DND-41 (cell line): ENCODE data around the gene BZW2.

Source experiments
- ATAC-seq: fragments of 200-7000 bp; cut with Tn5 transposase; 3 replicates; pipeline ENCODE4 v1.9.1; 2021; ENCODE audit warnings: low read depth; ENCODE audit not compliant: insufficient read depth
- DNase-seq: peaks from one replicate; pipeline ENCODE4 v3.0.0-alpha.2; 2020
- H2AFZ ChIP-seq: 2 replicates; pipeline ENCODE4 v1.6.0; 2012; ENCODE audit warnings: low read depth, low read length
- H3K27ac ChIP-seq: 2 replicates; pipeline ENCODE4 v1.5.1; 2012; ENCODE audit warnings: low read length, inconsistent platforms
- H3K27me3 ChIP-seq: fragments of 200-600 bp; sonication (generic); 2 replicates; pipeline ENCODE4 v1.6.0; 2012; ENCODE audit warnings: low read length, mild to moderate bottlenecking, inconsistent platforms; ENCODE audit not compliant: insufficient read depth, poor library complexity
- H3K36me3 ChIP-seq: 2 replicates; pipeline ENCODE4 v1.5.1; 2012; ENCODE audit warnings: low read length, inconsistent platforms; ENCODE audit not compliant: insufficient read depth
- H3K4me1 ChIP-seq: 2 replicates; pipeline ENCODE4 v1.5.1; 2012; ENCODE audit warnings: mild to moderate bottlenecking, low read length; ENCODE audit not compliant: insufficient read depth
- H3K4me2 ChIP-seq: 2 replicates; pipeline ENCODE4 v1.6.0; 2012; ENCODE audit warnings: mild to moderate bottlenecking, moderate library complexity, low read length, inconsistent platforms; ENCODE audit not compliant: insufficient read depth
- H3K4me3 ChIP-seq, 2 experiments: fragments of 200-600 bp in 1 of 2; shearing (Covaris generic) in 1 of 2; 2 replicates each; pipeline ENCODE4 v1.5.1; 2012 to 2016; ENCODE audit warnings: inconsistent platforms in 2 of 2, low read length in 2 of 2, mild to moderate bottlenecking in 2 of 2, low read depth in 1 of 2, moderate library complexity in 1 of 2
- H3K79me2 ChIP-seq: 2 replicates; pipeline ENCODE4 v1.6.0; 2012; ENCODE audit warnings: low read length, inconsistent platforms; ENCODE audit not compliant: insufficient read depth
- H3K9ac ChIP-seq: 2 replicates; pipeline ENCODE4 v1.6.0; 2012; ENCODE audit warnings: low read depth, mild to moderate bottlenecking, inconsistent platforms, low read length, moderate library complexity
- H3K9me3 ChIP-seq: 2 replicates; pipeline ENCODE4 v1.5.1; 2012; ENCODE audit warnings: low read length, moderate library complexity, mild to moderate bottlenecking, inconsistent platforms; ENCODE audit not compliant: insufficient read depth, severe bottlenecking
- H4K20me1 ChIP-seq: 2 replicates; pipeline ENCODE4 v1.6.0; 2012; ENCODE audit warnings: low read length; ENCODE audit not compliant: insufficient read depth
- EZH2 ChIP-seq: IDR thresholded peaks from 3 replicates; pipeline ENCODE4 v1.6.1; 2012; ENCODE audit warnings: borderline replicate concordance, low read depth, mild to moderate bottlenecking, moderate library complexity, low read length, inconsistent platforms; ENCODE audit not compliant: severe bottlenecking
- TF ChIP-seq, protein P1 (sequence below): IDR thresholded peaks from 2 replicates; pipeline ENCODE4 v1.5.1; 2012; ENCODE audit warnings: borderline replicate concordance, low read length, moderate library complexity, mild to moderate bottlenecking; ENCODE audit not compliant: poor library complexity, severe bottlenecking; ENCODE audit errors: extremely low read depth

The BZW2 gene

DNA sequence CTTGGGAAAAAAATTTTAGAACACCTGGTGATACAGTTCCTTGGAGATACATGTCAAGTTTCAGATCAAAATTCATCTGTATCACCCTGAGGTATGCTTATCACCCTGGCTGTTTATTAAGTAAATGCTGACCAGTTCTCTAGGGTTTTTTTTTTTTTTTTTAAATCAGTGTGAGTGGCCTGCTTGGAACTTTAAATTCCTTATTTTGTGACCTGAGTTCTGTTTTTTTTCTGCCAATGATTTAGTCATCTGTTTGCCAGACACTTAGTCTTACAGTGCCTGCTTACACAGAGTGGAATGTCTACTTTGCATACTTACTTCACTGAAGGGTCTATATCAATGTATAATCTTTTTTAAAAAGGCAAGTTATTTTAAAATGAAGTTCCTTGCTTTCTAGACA, 109.4 kb downstream of the BZW2 start:
- Histone ChIP-seq H3K9me3 (no peaks in the 10 kb centered on the region), H3K4me3 (no peak overlapping the region), H3K27me3 (no peaks in the 10 kb centered on the region), H3K9ac (no peak overlapping the region), H3K79me2 (no peaks in the 10 kb centered on the region), H2AFZ (no peak overlapping the region), H4K20me1 (no peaks in the 10 kb centered on the region), H3K27ac (no peak overlapping the region), H3K4me1 (no peaks in the 10 kb centered on the region), H3K4me2 (no peak overlapping the region), H3K36me3 (no peaks in the 10 kb centered on the region)
- TF ChIP-seq, protein P1, sequence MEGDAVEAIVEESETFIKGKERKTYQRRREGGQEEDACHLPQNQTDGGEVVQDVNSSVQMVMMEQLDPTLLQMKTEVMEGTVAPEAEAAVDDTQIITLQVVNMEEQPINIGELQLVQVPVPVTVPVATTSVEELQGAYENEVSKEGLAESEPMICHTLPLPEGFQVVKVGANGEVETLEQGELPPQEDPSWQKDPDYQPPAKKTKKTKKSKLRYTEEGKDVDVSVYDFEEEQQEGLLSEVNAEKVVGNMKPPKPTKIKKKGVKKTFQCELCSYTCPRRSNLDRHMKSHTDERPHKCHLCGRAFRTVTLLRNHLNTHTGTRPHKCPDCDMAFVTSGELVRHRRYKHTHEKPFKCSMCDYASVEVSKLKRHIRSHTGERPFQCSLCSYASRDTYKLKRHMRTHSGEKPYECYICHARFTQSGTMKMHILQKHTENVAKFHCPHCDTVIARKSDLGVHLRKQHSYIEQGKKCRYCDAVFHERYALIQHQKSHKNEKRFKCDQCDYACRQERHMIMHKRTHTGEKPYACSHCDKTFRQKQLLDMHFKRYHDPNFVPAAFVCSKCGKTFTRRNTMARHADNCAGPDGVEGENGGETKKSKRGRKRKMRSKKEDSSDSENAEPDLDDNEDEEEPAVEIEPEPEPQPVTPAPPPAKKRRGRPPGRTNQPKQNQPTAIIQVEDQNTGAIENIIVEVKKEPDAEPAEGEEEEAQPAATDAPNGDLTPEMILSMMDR: no peak
- TF ChIP-seq EZH2: no peak
- ATAC-seq (no peak), DNase-seq (no peak)
